Panc1 (cell line): ENCODE results near the gene KLHL3.
A peak's percentile ranks its signal among the peaks of the same experiment; 100 is the strongest.

Experiments
- CTCF ChIP-seq: fragments of 450-650 bp; IDR thresholded peaks from 2 replicates; pipeline ENCODE4 v1.5.1; 2017; ENCODE audit warnings: mild to moderate bottlenecking
- POLR2AphosphoS5 ChIP-seq: IDR thresholded peaks from 2 replicates; pipeline ENCODE4 v1.6.1; 2012; ENCODE audit warnings: mild to moderate bottlenecking, low read depth, low read length, moderate library complexity
- REST ChIP-seq, 2 experiments: IDR thresholded peaks; 2 replicates each; pipeline ENCODE4 v1.6.1; 2011 to 2012; ENCODE audit warnings: low read depth in 2 of 2, control low read depth in 1 of 2, low read length in 1 of 2, mild to moderate bottlenecking in 1 of 2, moderate library complexity in 1 of 2; ENCODE audit not compliant: insufficient read depth in 1 of 2
- SIN3A ChIP-seq: IDR thresholded peaks from 2 replicates; pipeline ENCODE4 v1.6.1; 2012; ENCODE audit warnings: low read depth, mild to moderate bottlenecking, low read length, moderate library complexity, borderline replicate concordance; ENCODE audit not compliant: insufficient read depth
- TCF7L2 ChIP-seq: IDR thresholded peaks from 2 replicates; pipeline ENCODE4 v1.6.1; 2011; ENCODE audit warnings: mild to moderate bottlenecking, low read depth, low read length, inconsistent platforms

- TF ChIP-seq CTCF, result peak; percentile 79
- TF ChIP-seq POLR2AphosphoS5, result no peak
- TF ChIP-seq TCF7L2, result no peak
- TF ChIP-seq SIN3A, result no peak
- no peak for TF ChIP-seq REST (IDR thresholded peaks at IDR 0.05; ENCODE audit: insufficient read depth in 1 of 2, low read depth in 2 of 2, low read length in 1 of 2)
Measured at GRCh38 chr5:137743031-137743640, 7.2 kb upstream of the KLHL3 start.
